GM19438 (cell line): ENCODE data around the gene WFDC9.
"Not testable (repeated sequence)": the region's sequence is repeated elsewhere in the genome, so short reads cannot be mapped to it uniquely, and the experiment has no call there.

ENCODE experiments used
- ATAC-seq: cut with Tn5 transposase; IDR thresholded peaks from one replicate; pipeline ENCODE4 v1.9.1; 2021; ENCODE audit warnings: low read depth; ENCODE audit not compliant: unreplicated experiment

The WFDC9 gene

GRCh38 chr20:45593498-45593897 is 37.6 kb downstream of the WFDC9 start:
- no peak for ATAC-seq

- no peak for ATAC-seq
Observed at GRCh38 chr20:45592574-45593189, 38.4 kb downstream of the WFDC9 start.

- ATAC-seq: no peak
Observed at GRCh38 chr20:45589725-45590124, 41.4 kb downstream of the WFDC9 start.

- ATAC-seq: no peak
Observed at GRCh38 chr20:45588800-45589199, 42.3 kb downstream of the WFDC9 start.

GRCh38 chr20:45585986-45586385 is 45.1 kb downstream of the WFDC9 start:
- ATAC-seq: not testable (repeated sequence)

- ATAC-seq: not testable (repeated sequence)
Observed at GRCh38 chr20:45584294-45584693, 46.8 kb downstream of the WFDC9 start.

GRCh38 chr20:45583502-45583901 is 47.6 kb downstream of the WFDC9 start:
- no peak for ATAC-seq

- ATAC-seq: no peak
Observed at GRCh38 chr20:45581702-45582101, 49.4 kb downstream of the WFDC9 start.

GRCh38 chr20:45579184-45579583 is 51.9 kb downstream of the WFDC9 start, which contains the start of gene WFDC8:
Gene WFDC8 (minus strand): TSS chr20:45579284. CDS start chr20:45579247, 37 bp downstream.
- no peak for ATAC-seq

GRCh38 chr20:45578231-45578630 is 52.9 kb downstream of the WFDC9 start:
- no peak for ATAC-seq

- no peak for ATAC-seq
Observed at GRCh38 chr20:45576995-45577394, 54.1 kb downstream of the WFDC9 start.

- no peak for ATAC-seq
Observed at GRCh38 chr20:45575931-45576330, 55.2 kb downstream of the WFDC9 start.

GRCh38 chr20:45569650-45570049 is 61.4 kb downstream of the WFDC9 start:
- ATAC-seq: not testable (repeated sequence)

GRCh38 chr20:45564760-45565276 is 66.3 kb downstream of the WFDC9 start:
- ATAC-seq: no peak
